ENCODE data around the gene SDF2. TPM values are rescaled to one million over a fixed set of nuclear protein-coding genes. Genes with fewer than 3 reads are reported as not detected.
A peak's percentile ranks its signal among the peaks of the same experiment; 100 is the strongest.

SDF2 gene
- total and polyA plus RNA-seq, 9 of the 15 experiments (the other 6 are each of a cell fraction or from before 2014, with no cell fraction given): 41.2 to 132 (median 65.6) TPM

GRCh38 chr17:28669918-28670317 lies 8.2 kb upstream of the SDF2 start:
- ChIA-PET POLR2A (interaction anchor here (0.8 to 6.9 kb wide), 4 partner anchors 10 to 58 kb away, joined by 3 to 56 read pairs (median 4); partner anchors contain the start of gene NEK8), CTCF (ENCODE audit: low intra/inter-chr PET ratio) (no interaction called here)
- 89% methylated on average over 1 of the region's 1 CpG for WGBS (ENCODE audit: insufficient coverage, low coverage, missing lambda C conversion rate)
- Histone ChIP-seq H3K36me3 (ENCODE audit: control insufficient read depth, insufficient read depth, low read length) (peaks cover 93% of the 10 kb centered on the region), H4K20me1 (replicated peaks; ENCODE audit: control insufficient read depth, insufficient read depth, low read length) (peaks cover 7% of the 10 kb centered on the region; the same call in 1 of the 2 replicates), H2AFZ (ENCODE audit: low read depth, low read length) (no peak overlapping the region), H3K9me3 (replicated peaks; ENCODE audit: control insufficient read depth, insufficient read depth, low read depth, low read length) (no peaks in the 10 kb centered on the region), H3K79me2 (ENCODE audit: control insufficient read depth, insufficient read depth, low read length) (peaks cover 40% of the 10 kb centered on the region), H3K9ac (ENCODE audit: insufficient read depth in 1 of 2, low read depth in 2 of 2, low read length in 2 of 2) (no peak overlapping the region), H3K27me3 (ENCODE audit: control insufficient read depth in 2 of 2, insufficient read depth in 2 of 2, low read length in 2 of 2) (no peaks in the 10 kb centered on the region), H3K4me2 (ENCODE audit: insufficient read depth, low read length) (no peak overlapping the region), H3K4me3 (no peak overlapping the region), H3K9me1 (ENCODE audit: control insufficient read depth, insufficient read depth, low read length) (no peaks in the 10 kb centered on the region), H3K4me1 (replicated peaks in 1 of 2; ENCODE audit: control insufficient read depth in 2 of 2, insufficient read depth in 2 of 2, low read length in 2 of 2) (no peaks in the 10 kb centered on the region; a peak in 1 of 5 replicates), H3K27ac (ENCODE audit: extremely low read depth, low read depth, low read length) (no peak overlapping the region)
- TF ChIP-seq TAL1 (IDR thresholded peaks at IDR 0.05) (no peak), PTBP1 (IDR thresholded peaks at IDR 0.05; ENCODE audit: low read depth, low read length) (no peak), CTBP1 (IDR thresholded peaks at IDR 0.05; ENCODE audit: borderline replicate concordance) (no peak), XRCC3 (IDR thresholded peaks at IDR 0.05) (no peak), SLC30A9 (CRISPR knock-in tag; IDR thresholded peaks at IDR 0.05) (no peak), CBFA2T2 (conservative IDR thresholded peaks at IDR 0.05) (no peak)
- DNase-seq (ENCODE audit: extremely low read depth in 1 of 4, low spot score in 3 of 4) (no peak), FAIRE-seq (no peak), ATAC-seq (no peak)
- intact Hi-C loops (cut with micrococcal nuclease): no loop called here
- no TSS peak for BruUV-seq (replicated peaks)
- in situ Hi-C loops (cut with MboI): no loop called here

- intact Hi-C loops (cut with micrococcal nuclease): no loop called here
- peaks cover 7% of the 10 kb centered on the region; the same call in 1 of the 2 replicates for H4K20me1 ChIP-seq (replicated peaks; ENCODE audit: control insufficient read depth, insufficient read depth, low read length)
- TF ChIP-seq SFPQ (IDR thresholded peaks at IDR 0.05; ENCODE audit: low read depth, low read length) (no peak), SUPT5H (IDR thresholded peaks at IDR 0.05) (no peak), RBM17 (IDR thresholded peaks at IDR 0.05; ENCODE audit: borderline replicate concordance, low read depth, low read length) (no peak), TOE1 (IDR thresholded peaks at IDR 0.05; ENCODE audit: borderline replicate concordance) (no peak), TOE1 (CRISPR knock-in tag; IDR thresholded peaks at IDR 0.05; ENCODE audit: borderline replicate concordance, low read depth) (no peak), HINFP (tag; conservative IDR thresholded peaks at IDR 0.05; ENCODE audit: low read depth) (no peak), NEUROD1 (IDR thresholded peaks at IDR 0.05; ENCODE audit: borderline replicate concordance, low read depth, low read length, partially characterized antibody) (no peak), ATF1 (CRISPR knock-in tag; IDR thresholded peaks at IDR 0.05) (no peak), ATF1 (tag; IDR thresholded peaks at IDR 0.05) (no peak)
These were observed 6.2 kb upstream of the SDF2 start for GRCh38 chr17:28667870-28668269.

More at GRCh38 chr17:28667870-28668269, 6.2 kb upstream of the SDF2 start:
- POLR2A ChIA-PET: interaction anchor here (0.6 to 6.9 kb wide), 10 partner anchors 12 to 416 kb away, joined by 3 to 56 read pairs (median 4); partner anchors contain the start of genes ALDOC, PROCA1 and RPL23A
- peak; percentile 29; the same call in 1 of the 3 replicates for ATAC-seq
- Histone ChIP-seq H3K79me2 (ENCODE audit: control insufficient read depth, insufficient read depth, low read length) (peaks cover 61% of the 10 kb centered on the region), H3K27me3 (ENCODE audit: control insufficient read depth in 2 of 2, insufficient read depth in 2 of 2, low read length in 2 of 2) (no peaks in the 10 kb centered on the region), H3K4me2 (ENCODE audit: insufficient read depth, low read length) (no peak overlapping the region), H3K4me1 (replicated peaks in 1 of 2; ENCODE audit: control insufficient read depth in 2 of 2, insufficient read depth in 2 of 2, low read length in 2 of 2) (peaks cover 4 to 5% of the 10 kb centered on the region in 2 experiments; a peak in 2 of 5 replicates), H3K27ac (ENCODE audit: extremely low read depth, low read depth, low read length) (no peak overlapping the region), H3K9me1 (ENCODE audit: control insufficient read depth, insufficient read depth, low read length) (peaks cover 4% of the 10 kb centered on the region), H3K9me3 (replicated peaks; ENCODE audit: control insufficient read depth, insufficient read depth, low read depth, low read length) (no peaks in the 10 kb centered on the region), H3K9ac (ENCODE audit: insufficient read depth in 1 of 2, low read depth in 2 of 2, low read length in 2 of 2) (no peak overlapping the region), H2AFZ (ENCODE audit: low read depth, low read length) (no peak overlapping the region), H3K36me3 (ENCODE audit: control insufficient read depth, insufficient read depth, low read length) (peaks cover 87% of the 10 kb centered on the region), H3K4me3 (no peak overlapping the region)
- CTCF ChIA-PET (ENCODE audit: low intra/inter-chr PET ratio): no interaction called here
- WGBS (ENCODE audit: insufficient coverage, low coverage, missing lambda C conversion rate): 80% methylated on average over 1 of the region's 1 CpG
- FAIRE-seq: no peak
- no TSS peak for BruUV-seq (replicated peaks)
- no peak for DNase-seq (ENCODE audit: extremely low read depth in 1 of 4, low spot score in 3 of 4)
- in situ Hi-C loops (cut with MboI): no loop called here
